ENCODE measurements around the gene GPR160. TPM values are rescaled to one million over a fixed set of nuclear protein-coding genes. Genes with fewer than 3 reads are reported as not detected.

GPR160 gene
- polyA plus RNA-seq, 1 donor from 2014 or later = 4.0 TPM

DNA sequence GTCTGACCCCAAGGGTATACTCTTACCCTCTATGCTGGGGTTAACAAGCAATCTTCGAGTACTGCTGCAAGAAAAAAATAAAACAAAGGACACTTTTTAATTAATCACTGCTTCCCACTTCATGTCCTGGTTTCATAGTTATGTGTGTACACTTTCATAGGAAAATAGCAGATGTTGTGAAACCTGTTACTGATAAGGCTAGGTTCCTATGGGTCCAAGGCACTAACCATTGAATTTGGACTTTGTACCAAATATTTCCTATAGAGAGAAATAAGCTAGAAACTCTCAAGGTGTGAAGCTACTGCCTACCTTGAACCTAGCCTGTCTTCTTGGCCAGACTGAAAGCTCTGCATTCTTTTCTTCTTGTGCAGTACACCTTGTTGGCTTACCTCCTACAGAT is 14.6 kb upstream of the GPR160 start:
- Histone ChIP-seq H3K4me3 (ENCODE audit: low read length) (no peak overlapping the region), H3K9ac (ENCODE audit: low read length) (no peak overlapping the region), H3K27me3 (ENCODE audit: insufficient read depth, low read depth, low read length) (no peaks in the 10 kb centered on the region), H3K4me2 (ENCODE audit: low read length) (no peak overlapping the region), H3F3A (ENCODE audit: insufficient read depth, low read length, poor library complexity, severe bottlenecking) (no peaks in the 10 kb centered on the region), H3K79me2 (replicated peaks; ENCODE audit: insufficient read depth, low read length) (no peaks in the 10 kb centered on the region), H3K27ac (ENCODE audit: low read length) (no peak overlapping the region), H3K36me3 (ENCODE audit: insufficient read depth, low read length) (no peaks in the 10 kb centered on the region), H3K9me3 (ENCODE audit: low read length) (no peaks in the 10 kb centered on the region), H3K9me2 (ENCODE audit: insufficient read depth, low read length) (no peaks in the 10 kb centered on the region), H4K20me1 (ENCODE audit: insufficient read depth) (no peaks in the 10 kb centered on the region), H2AFZ (ENCODE audit: low read depth, low read length) (no peak overlapping the region)
- TF ChIP-seq SMC3 (conservative IDR thresholded peaks at IDR 0.05; ENCODE audit: poor library complexity) (no peak), TAF1 (IDR thresholded peaks at IDR 0.05; ENCODE audit: low read depth) (no peak), RAD21 (conservative IDR thresholded peaks at IDR 0.05) (no peak), POLR2AphosphoS5 (IDR thresholded peaks at IDR 0.05) (no peak), MXI1 (conservative IDR thresholded peaks at IDR 0.05; ENCODE audit: poor library complexity, severe bottlenecking) (no peak), EZH2 (IDR thresholded peaks at IDR 0.05; ENCODE audit: borderline replicate concordance, insufficient read depth, low read length, poor library complexity, severe bottlenecking) (no peak), EP300 (conservative IDR thresholded peaks at IDR 0.05; ENCODE audit: poor library complexity, severe bottlenecking) (no peak)
- TF ChIP-seq, protein P1, sequence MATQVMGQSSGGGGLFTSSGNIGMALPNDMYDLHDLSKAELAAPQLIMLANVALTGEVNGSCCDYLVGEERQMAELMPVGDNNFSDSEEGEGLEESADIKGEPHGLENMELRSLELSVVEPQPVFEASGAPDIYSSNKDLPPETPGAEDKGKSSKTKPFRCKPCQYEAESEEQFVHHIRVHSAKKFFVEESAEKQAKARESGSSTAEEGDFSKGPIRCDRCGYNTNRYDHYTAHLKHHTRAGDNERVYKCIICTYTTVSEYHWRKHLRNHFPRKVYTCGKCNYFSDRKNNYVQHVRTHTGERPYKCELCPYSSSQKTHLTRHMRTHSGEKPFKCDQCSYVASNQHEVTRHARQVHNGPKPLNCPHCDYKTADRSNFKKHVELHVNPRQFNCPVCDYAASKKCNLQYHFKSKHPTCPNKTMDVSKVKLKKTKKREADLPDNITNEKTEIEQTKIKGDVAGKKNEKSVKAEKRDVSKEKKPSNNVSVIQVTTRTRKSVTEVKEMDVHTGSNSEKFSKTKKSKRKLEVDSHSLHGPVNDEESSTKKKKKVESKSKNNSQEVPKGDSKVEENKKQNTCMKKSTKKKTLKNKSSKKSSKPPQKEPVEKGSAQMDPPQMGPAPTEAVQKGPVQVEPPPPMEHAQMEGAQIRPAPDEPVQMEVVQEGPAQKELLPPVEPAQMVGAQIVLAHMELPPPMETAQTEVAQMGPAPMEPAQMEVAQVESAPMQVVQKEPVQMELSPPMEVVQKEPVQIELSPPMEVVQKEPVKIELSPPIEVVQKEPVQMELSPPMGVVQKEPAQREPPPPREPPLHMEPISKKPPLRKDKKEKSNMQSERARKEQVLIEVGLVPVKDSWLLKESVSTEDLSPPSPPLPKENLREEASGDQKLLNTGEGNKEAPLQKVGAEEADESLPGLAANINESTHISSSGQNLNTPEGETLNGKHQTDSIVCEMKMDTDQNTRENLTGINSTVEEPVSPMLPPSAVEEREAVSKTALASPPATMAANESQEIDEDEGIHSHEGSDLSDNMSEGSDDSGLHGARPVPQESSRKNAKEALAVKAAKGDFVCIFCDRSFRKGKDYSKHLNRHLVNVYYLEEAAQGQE (IDR thresholded peaks at IDR 0.05; ENCODE audit: borderline replicate concordance) = no peak
- TF ChIP-seq, protein P2, sequence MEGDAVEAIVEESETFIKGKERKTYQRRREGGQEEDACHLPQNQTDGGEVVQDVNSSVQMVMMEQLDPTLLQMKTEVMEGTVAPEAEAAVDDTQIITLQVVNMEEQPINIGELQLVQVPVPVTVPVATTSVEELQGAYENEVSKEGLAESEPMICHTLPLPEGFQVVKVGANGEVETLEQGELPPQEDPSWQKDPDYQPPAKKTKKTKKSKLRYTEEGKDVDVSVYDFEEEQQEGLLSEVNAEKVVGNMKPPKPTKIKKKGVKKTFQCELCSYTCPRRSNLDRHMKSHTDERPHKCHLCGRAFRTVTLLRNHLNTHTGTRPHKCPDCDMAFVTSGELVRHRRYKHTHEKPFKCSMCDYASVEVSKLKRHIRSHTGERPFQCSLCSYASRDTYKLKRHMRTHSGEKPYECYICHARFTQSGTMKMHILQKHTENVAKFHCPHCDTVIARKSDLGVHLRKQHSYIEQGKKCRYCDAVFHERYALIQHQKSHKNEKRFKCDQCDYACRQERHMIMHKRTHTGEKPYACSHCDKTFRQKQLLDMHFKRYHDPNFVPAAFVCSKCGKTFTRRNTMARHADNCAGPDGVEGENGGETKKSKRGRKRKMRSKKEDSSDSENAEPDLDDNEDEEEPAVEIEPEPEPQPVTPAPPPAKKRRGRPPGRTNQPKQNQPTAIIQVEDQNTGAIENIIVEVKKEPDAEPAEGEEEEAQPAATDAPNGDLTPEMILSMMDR (IDR thresholded peaks at IDR 0.05; ENCODE audit: poor library complexity, severe bottlenecking) = no peak

DNA sequence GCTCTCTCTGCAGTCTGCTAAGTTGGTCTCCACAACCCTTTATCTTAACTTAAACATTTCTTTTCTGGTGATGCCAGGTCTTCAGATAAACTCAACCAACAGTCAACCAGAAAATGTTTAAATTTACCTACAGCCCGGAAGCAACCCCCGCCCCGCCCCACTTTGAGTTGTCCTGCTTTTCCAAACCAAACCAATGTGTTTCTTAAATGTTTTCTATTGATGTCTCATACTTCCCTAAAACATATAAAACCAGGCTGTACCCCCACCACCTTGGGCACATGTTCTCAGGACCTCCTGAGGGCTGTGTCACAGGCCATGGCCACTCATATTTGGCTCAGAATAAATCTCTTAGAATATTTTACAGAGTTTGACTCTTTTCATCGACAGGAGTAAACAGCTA is 13.2 kb upstream of the GPR160 start:
- H3K79me2 ChIP-seq (replicated peaks; ENCODE audit: insufficient read depth, low read length) = no peaks in the 10 kb centered on the region
- H3K9me3 ChIP-seq (ENCODE audit: low read length) = no peaks in the 10 kb centered on the region
- H3K27me3 ChIP-seq (ENCODE audit: insufficient read depth, low read depth, low read length) = no peaks in the 10 kb centered on the region
- no peaks in the 10 kb centered on the region for H3F3A ChIP-seq (ENCODE audit: insufficient read depth, low read length, poor library complexity, severe bottlenecking)
- TF ChIP-seq EZH2 (IDR thresholded peaks at IDR 0.05; ENCODE audit: borderline replicate concordance, insufficient read depth, low read length, poor library complexity, severe bottlenecking) (no peak), MXI1 (conservative IDR thresholded peaks at IDR 0.05; ENCODE audit: poor library complexity, severe bottlenecking) (no peak)
- no peaks in the 10 kb centered on the region for H3K9me2 ChIP-seq (ENCODE audit: insufficient read depth, low read length)
- H3K4me3 ChIP-seq (ENCODE audit: low read length) = no peak overlapping the region
- H3K4me2 ChIP-seq (ENCODE audit: low read length) = no peak overlapping the region
- H3K9ac ChIP-seq (ENCODE audit: low read length) = no peak overlapping the region
- no peak overlapping the region for H3K27ac ChIP-seq (ENCODE audit: low read length)
- H3K36me3 ChIP-seq (ENCODE audit: insufficient read depth, low read length) = no peaks in the 10 kb centered on the region
- no peak overlapping the region for H2AFZ ChIP-seq (ENCODE audit: low read depth, low read length)
- H4K20me1 ChIP-seq (ENCODE audit: insufficient read depth) = no peaks in the 10 kb centered on the region
